GM18502 (cell line): ENCODE measurements around the gene SLC30A5.
"Not testable (repeated sequence)": the region's sequence is repeated elsewhere in the genome, so short reads cannot be mapped to it uniquely, and the experiment has no call there.

Experiments
- ATAC-seq: cut with Tn5 transposase; IDR thresholded peaks from one replicate; pipeline ENCODE4 v1.9.1; 2021; ENCODE audit warnings: mild to moderate bottlenecking; ENCODE audit not compliant: unreplicated experiment, poor library complexity

The SLC30A5 gene

GRCh38 chr5:69093771-69094482 is at the start of gene SLC30A5:
SLC30A5 (plus strand) TSS chr5:69094014; CDS start chr5:69094256, 242 bp downstream.
- ATAC-seq: peak; percentile 99

GRCh38 chr5:69045213-69045612 is 48.6 kb upstream of the SLC30A5 start:
- ATAC-seq: not testable (repeated sequence)

GRCh38 chr5:69046375-69046957 is 47.3 kb upstream of the SLC30A5 start:
- ATAC-seq: no peak

GRCh38 chr5:69048230-69048629 is 45.6 kb upstream of the SLC30A5 start:
- no peak for ATAC-seq

- ATAC-seq: no peak
Observed at GRCh38 chr5:69049151-69049550, 44.7 kb upstream of the SLC30A5 start.

- ATAC-seq: no peak
Observed at GRCh38 chr5:69049796-69050195, 44.0 kb upstream of the SLC30A5 start.

- ATAC-seq: no peak
Observed at GRCh38 chr5:69050214-69050613, 43.6 kb upstream of the SLC30A5 start.

- ATAC-seq: no peak
Observed at GRCh38 chr5:69052181-69052580, 41.6 kb upstream of the SLC30A5 start.

- ATAC-seq: no peak
Observed at GRCh38 chr5:69074664-69075521, 18.9 kb upstream of the SLC30A5 start.

- no peak for ATAC-seq
Observed at GRCh38 chr5:69075522-69076179, 18.2 kb upstream of the SLC30A5 start.

GRCh38 chr5:69078921-69079540 is 14.8 kb upstream of the SLC30A5 start:
- ATAC-seq: no peak

GRCh38 chr5:69079556-69079955 is 14.3 kb upstream of the SLC30A5 start:
- no peak for ATAC-seq

- ATAC-seq: no peak
Observed at GRCh38 chr5:69083412-69083811, 10.4 kb upstream of the SLC30A5 start.

GRCh38 chr5:69084195-69084594 is 9.6 kb upstream of the SLC30A5 start:
- no peak for ATAC-seq

GRCh38 chr5:69084903-69085302 is 8.9 kb upstream of the SLC30A5 start:
- ATAC-seq: no peak

- no peak for ATAC-seq
Observed at GRCh38 chr5:69086206-69086605, 7.6 kb upstream of the SLC30A5 start.

- ATAC-seq: not testable (repeated sequence)
Observed at GRCh38 chr5:69088006-69088405, 5.8 kb upstream of the SLC30A5 start.

GRCh38 chr5:69090158-69090557 is 3.7 kb upstream of the SLC30A5 start:
- no peak for ATAC-seq

- ATAC-seq: no peak
Observed at GRCh38 chr5:69091771-69092170, 2.0 kb upstream of the SLC30A5 start.

- ATAC-seq: no peak
Observed at GRCh38 chr5:69092969-69093368, 845 bp upstream of the SLC30A5 start.
